C4-2B (cell line): ENCODE results near the gene MDP1.
"Not testable (repeated sequence)": the region's sequence is repeated elsewhere in the genome, so short reads cannot be mapped to it uniquely, and the experiment has no call there.

Source experiments
- H3K27ac ChIP-seq: fragments of 450-650 bp; 2 replicates; pipeline ENCODE4 v1.5.1; 2017
- ZFX ChIP-seq: fragments of 450-650 bp; IDR thresholded peaks from 2 replicates; pipeline ENCODE4 v1.6.1; 2017
- TF ChIP-seq, protein P1 (sequence below): fragments of 450-650 bp; conservative IDR thresholded peaks from 2 replicates; pipeline ENCODE4 v1.5.1; 2017; ENCODE audit warnings: mild to moderate bottlenecking

Gene MDP1

GRCh38 chr14:24212924-24213865 lies 2.7 kb downstream of the MDP1 start, which contains the start of gene CHMP4A:
Gene CHMP4A, minus strand, starts transcription at chr14:24213488. Its CDS starts 49 bp downstream, at chr14:24213439.
- TF ChIP-seq, protein P1, sequence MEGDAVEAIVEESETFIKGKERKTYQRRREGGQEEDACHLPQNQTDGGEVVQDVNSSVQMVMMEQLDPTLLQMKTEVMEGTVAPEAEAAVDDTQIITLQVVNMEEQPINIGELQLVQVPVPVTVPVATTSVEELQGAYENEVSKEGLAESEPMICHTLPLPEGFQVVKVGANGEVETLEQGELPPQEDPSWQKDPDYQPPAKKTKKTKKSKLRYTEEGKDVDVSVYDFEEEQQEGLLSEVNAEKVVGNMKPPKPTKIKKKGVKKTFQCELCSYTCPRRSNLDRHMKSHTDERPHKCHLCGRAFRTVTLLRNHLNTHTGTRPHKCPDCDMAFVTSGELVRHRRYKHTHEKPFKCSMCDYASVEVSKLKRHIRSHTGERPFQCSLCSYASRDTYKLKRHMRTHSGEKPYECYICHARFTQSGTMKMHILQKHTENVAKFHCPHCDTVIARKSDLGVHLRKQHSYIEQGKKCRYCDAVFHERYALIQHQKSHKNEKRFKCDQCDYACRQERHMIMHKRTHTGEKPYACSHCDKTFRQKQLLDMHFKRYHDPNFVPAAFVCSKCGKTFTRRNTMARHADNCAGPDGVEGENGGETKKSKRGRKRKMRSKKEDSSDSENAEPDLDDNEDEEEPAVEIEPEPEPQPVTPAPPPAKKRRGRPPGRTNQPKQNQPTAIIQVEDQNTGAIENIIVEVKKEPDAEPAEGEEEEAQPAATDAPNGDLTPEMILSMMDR: no peak
- TF ChIP-seq ZFX: no peak
- H3K27ac ChIP-seq: peak within 1 kb of the TSS; percentile 48

GRCh38 chr14:24211311-24211710 lies 4.6 kb downstream of the MDP1 start:
- TF ChIP-seq ZFX: no peak
- TF ChIP-seq, protein P1: no peak
- H3K27ac ChIP-seq: no peak overlapping the region

DNA sequence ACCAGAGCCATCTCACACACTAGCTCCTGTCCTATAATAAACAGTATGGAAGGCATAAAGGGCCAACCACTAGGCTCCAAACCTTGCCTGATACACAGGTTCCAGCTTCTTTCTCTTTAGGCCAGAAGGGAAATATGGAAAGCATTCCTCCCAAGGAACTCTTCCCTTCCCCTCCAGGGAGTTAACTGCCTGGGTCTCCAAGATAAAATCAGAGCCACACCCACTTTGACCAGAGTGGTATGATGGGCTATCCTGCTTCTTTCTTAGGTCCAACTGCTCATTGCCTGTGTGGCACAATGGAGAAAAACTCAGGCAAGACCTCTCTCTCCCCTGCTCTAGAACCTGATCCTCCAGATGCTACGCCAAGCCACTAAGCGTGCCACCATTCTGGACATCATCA lies 8.2 kb downstream of the MDP1 start:
- no peak overlapping the region for H3K27ac ChIP-seq
- TF ChIP-seq, protein P1: no peak
- TF ChIP-seq ZFX: no peak

GRCh38 chr14:24207104-24207551 lies 8.7 kb downstream of the MDP1 start:
- no peak overlapping the region for H3K27ac ChIP-seq
- TF ChIP-seq, protein P1: no peak
- TF ChIP-seq ZFX: no peak

GRCh38 chr14:24206260-24207103 lies 9.4 kb downstream of the MDP1 start:
- TF ChIP-seq ZFX: no peak
- TF ChIP-seq, protein P1: no peak

GRCh38 chr14:24204163-24205146 lies 11.4 kb downstream of the MDP1 start:
- no peak overlapping the region for H3K27ac ChIP-seq
- TF ChIP-seq, protein P1: no peak
- no peak for TF ChIP-seq ZFX

More at GRCh38 chr14:24206260-24207103, 9.4 kb downstream of the MDP1 start:
- no peak overlapping the region for H3K27ac ChIP-seq

- H3K27ac ChIP-seq: not testable (repeated sequence)
Measured at GRCh38 chr14:24203249-24203886, 12.5 kb downstream of the MDP1 start.

- not testable (repeated sequence) for H3K27ac ChIP-seq
Measured at GRCh38 chr14:24202538-24202937, 13.3 kb downstream of the MDP1 start.
